NCI-H2227 (cell line): Measurements from ENCODE around the gene ZCCHC18.
"Not testable (repeated sequence)": the region's sequence is repeated elsewhere in the genome, so short reads cannot be mapped to it uniquely, and the experiment has no call there.

Source experiments
- DNase-seq: peaks from one replicate; lab custom pipeline; 2025; ENCODE audit not compliant: unreplicated experiment; lab: John Stamatoyannopoulos, UW

The ZCCHC18 gene

GRCh38 chrX:104112326-104112951 is at the start of gene ZCCHC18:
ZCCHC18 (plus strand) TSS chrX:104112523; CDS start chrX:104114112, 1,589 bp downstream.
- peak; percentile 92 for DNase-seq

GRCh38 chrX:104062636-104063035 is 49.7 kb upstream of the ZCCHC18 start:
- DNase-seq, result not testable (repeated sequence)

GRCh38 chrX:104075778-104076445 is 36.4 kb upstream of the ZCCHC18 start, which contains the start of gene TMSB15C:
TMSB15C (minus strand) TSS chrX:104076236.
- not testable (repeated sequence) for DNase-seq

- not testable (repeated sequence) for DNase-seq
Observed at GRCh38 chrX:104077854-104078253, 34.5 kb upstream of the ZCCHC18 start.

- no peak for DNase-seq
Observed at GRCh38 chrX:104084063-104084462, 28.3 kb upstream of the ZCCHC18 start.

- DNase-seq, result no peak
Observed at GRCh38 chrX:104084534-104085277, 27.6 kb upstream of the ZCCHC18 start.

GRCh38 chrX:104085477-104085876 is 26.8 kb upstream of the ZCCHC18 start:
- no peak for DNase-seq

GRCh38 chrX:104085919-104086318 is 26.4 kb upstream of the ZCCHC18 start:
- no peak for DNase-seq

GRCh38 chrX:104098151-104098808 is 14.0 kb upstream of the ZCCHC18 start:
- DNase-seq, result peak; percentile 72

- DNase-seq, result no peak
Observed at GRCh38 chrX:104098919-104099318, 13.4 kb upstream of the ZCCHC18 start.

- DNase-seq, result no peak
Observed at GRCh38 chrX:104104676-104105075, 7.6 kb upstream of the ZCCHC18 start.

GRCh38 chrX:104105330-104106262 is 6.7 kb upstream of the ZCCHC18 start:
- no peak for DNase-seq

GRCh38 chrX:104108955-104109354 is 3.4 kb upstream of the ZCCHC18 start:
- DNase-seq, result no peak

GRCh38 chrX:104110491-104111240 is 1.7 kb upstream of the ZCCHC18 start:
- not testable (repeated sequence) for DNase-seq

- peak; percentile 90 for DNase-seq
Observed at GRCh38 chrX:104113222-104113965, 1.1 kb downstream of the ZCCHC18 start.

GRCh38 chrX:104117759-104118158 is 5.4 kb downstream of the ZCCHC18 start:
- DNase-seq, result no peak

- DNase-seq, result no peak
Observed at GRCh38 chrX:104118765-104119164, 6.4 kb downstream of the ZCCHC18 start.

GRCh38 chrX:104122829-104123228 is 10.5 kb downstream of the ZCCHC18 start:
- DNase-seq, result no peak

GRCh38 chrX:104126856-104127255 is 14.5 kb downstream of the ZCCHC18 start:
- no peak for DNase-seq
